HCT116 (cell line): ENCODE measurements around the gene USF2. TPM values are rescaled to one million over a fixed set of nuclear protein-coding genes. Genes with fewer than 3 reads are reported as not detected.

Experiments used
- ATAC-seq: fragments of 200-7000 bp; cut with Tn5 transposase; 2 replicates; pipeline ENCODE4 v1.9.1; 2020; ENCODE audit warnings: mild to moderate bottlenecking, moderate library complexity
- BruUV-seq: library from RNA; stranded (reverse); fragments of 400-500 nt; replicated peaks from 2 replicates; lab custom pipeline; 2021; lab: Mats Ljungman, UMichigan
- CTCF ChIA-PET: fragments of 300-600 bp; sonication (Branson Sonifier 250); formaldehyde crosslinking; loops from one replicate; lab custom pipeline; 2021; ENCODE audit warnings: antibody characterized with exemption; lab: Charles Lee
- POLR2A ChIA-PET: fragments of 300-600, 350-600 bp; sonication (Branson Sonifier 250); formaldehyde crosslinking; loops from one replicate; lab custom pipeline; 2021; ENCODE audit warnings: antibody characterized with exemption; lab: Charles Lee
- RAD21 ChIA-PET, 2 experiments: fragments of 300-600 bp; sonication (Branson Sonifier 250); formaldehyde crosslinking; loops; one replicate each; lab custom pipeline; 2023; ENCODE audit warnings: low total read pairs in 2 of 2; ENCODE audit not compliant: uncharacterized antibody in 2 of 2, unreplicated experiment in 2 of 2, low non-redundant PET in 1 of 2; lab: Charles Lee
- DNase-seq: peaks from one replicate; pipeline ENCODE4 v3.0.0-alpha.2; 2010; ENCODE audit warnings: low read depth, low spot score
- H2AFZ ChIP-seq: fragments of 200-600 bp; shearing (Covaris generic), sonication (generic); 2 replicates; pipeline ENCODE4 v1.6.1; 2017; ENCODE audit warnings: low read depth, mixed run types, mixed read lengths, antibody characterized with exemption, low read length; ENCODE audit not compliant: poor library complexity, severe bottlenecking
- H3K27ac ChIP-seq: 2 replicates; pipeline ENCODE4 v1.5.1; 2012; ENCODE audit warnings: low read depth, low read length
- H3K27me3 ChIP-seq: fragments of 200-600 bp; sonication (generic); 2 replicates; pipeline ENCODE4 v1.6.1; 2016; ENCODE audit warnings: mixed run types, low read length, mixed read lengths; ENCODE audit not compliant: insufficient read depth
- H3K36me3 ChIP-seq, 2 experiments: fragments of 200-500 bp in 1 of 2; fragments of 200-600 bp in 1 of 2; sonication (Bioruptor generic) in 1 of 2; sonication (generic) in 1 of 2; 2 replicates each; pipeline versions ENCODE4 v1.5.1 to v1.6.1; 2014 to 2016; ENCODE audit warnings: low read length in 2 of 2, inconsistent platforms in 1 of 2, mixed read lengths in 1 of 2, mixed run types in 1 of 2; ENCODE audit not compliant: insufficient read depth in 2 of 2, control insufficient read depth in 1 of 2
- H3K4me1 ChIP-seq, 2 experiments: fragments of 200-600 bp in 1 of 2; sonication (generic) in 1 of 2; 2 replicates each; pipeline versions ENCODE4 v1.5.1 to v1.6.1; 2012 to 2017; ENCODE audit warnings: low read length in 2 of 2, inconsistent platforms in 1 of 2, mild to moderate bottlenecking in 1 of 2, mixed read lengths in 1 of 2, mixed run types in 1 of 2, moderate library complexity in 1 of 2; ENCODE audit not compliant: insufficient read depth in 2 of 2, control insufficient read depth in 1 of 2
- H3K4me2 ChIP-seq: fragments of 200-600 bp; sonication (generic); 2 replicates; pipeline ENCODE4 v1.6.1; 2017; ENCODE audit warnings: mixed run types, low read length, mixed read lengths
- H3K4me3 ChIP-seq, 2 experiments: fragments of 200-600 bp in 1 of 2; sonication (generic) in 1 of 2; replicated peaks in 1 of 2; 2 replicates each; pipeline ENCODE4 v1.5.1; 2011 to 2016; ENCODE audit warnings: low read length in 2 of 2, control low read depth in 1 of 2, low read depth in 1 of 2, mild to moderate bottlenecking in 1 of 2, mixed read lengths in 1 of 2, mixed run types in 1 of 2
- H3K79me2 ChIP-seq: fragments of 200-600 bp; sonication (generic); 2 replicates; pipeline ENCODE4 v1.6.1; 2017; ENCODE audit warnings: mild to moderate bottlenecking, mixed run types, low read length, moderate library complexity, mixed read lengths; ENCODE audit not compliant: insufficient read depth
- H3K9ac ChIP-seq: fragments of 200-600 bp; sonication (generic); 2 replicates; pipeline ENCODE4 v1.6.1; 2016; ENCODE audit warnings: low read length, mixed read lengths
- H3K9me2 ChIP-seq: fragments of 200-600 bp; sonication (generic), shearing (Covaris generic); 2 replicates; pipeline ENCODE4 v1.6.1; 2017; ENCODE audit warnings: mixed run types, mild to moderate bottlenecking, moderate library complexity; ENCODE audit not compliant: insufficient read depth
- H3K9me3 ChIP-seq, 2 experiments: fragments of 200-500 bp in 1 of 2; fragments of 200-600 bp in 1 of 2; sonication (Bioruptor generic) in 1 of 2; sonication (generic) in 1 of 2; 2 replicates each; pipeline ENCODE4 v1.6.1; 2014 to 2017; ENCODE audit warnings: low read length in 2 of 2, mixed read lengths in 2 of 2, inconsistent platforms in 1 of 2, low read depth in 1 of 2, mild to moderate bottlenecking in 1 of 2, mixed run types in 1 of 2, moderate library complexity in 1 of 2; ENCODE audit not compliant: control insufficient read depth in 1 of 2, insufficient read depth in 1 of 2
- H4K20me1 ChIP-seq: fragments of 200-600 bp; sonication (generic), shearing (Covaris generic); 2 replicates; pipeline ENCODE4 v1.6.1; 2017; ENCODE audit warnings: mixed run types, mild to moderate bottlenecking, moderate library complexity; ENCODE audit not compliant: insufficient read depth
- ATF3 ChIP-seq: IDR thresholded peaks from 2 replicates; pipeline ENCODE4 v1.6.1; 2012
- CBX3 ChIP-seq: IDR thresholded peaks from 2 replicates; pipeline ENCODE4 v1.6.1; 2012; ENCODE audit warnings: low read depth
- CEBPB ChIP-seq: IDR thresholded peaks from 2 replicates; pipeline ENCODE4 v1.6.1; 2012; ENCODE audit warnings: low read depth
- CTCF ChIP-seq, 3 experiments: fragments of 200-600 bp in 1 of 3; sonication (generic) in 1 of 3; IDR thresholded peaks in 2 of 3; conservative IDR thresholded peaks in 1 of 3; 2 replicates each; pipeline ENCODE4 v1.5.1; 2012 to 2017; ENCODE audit warnings: low read depth in 2 of 3, low read length in 2 of 3, antibody characterized with exemption in 1 of 3, borderline replicate concordance in 1 of 3, control low read depth in 1 of 3, mild to moderate bottlenecking in 1 of 3, mixed read lengths in 1 of 3, mixed run types in 1 of 3, moderate library complexity in 1 of 3; ENCODE audit not compliant: insufficient read depth in 1 of 3
- EGR1 ChIP-seq: IDR thresholded peaks from 2 replicates; pipeline ENCODE4 v1.6.1; 2012; ENCODE audit warnings: low read depth
- ELF1 ChIP-seq: IDR thresholded peaks from 2 replicates; pipeline ENCODE4 v1.6.1; 2012; ENCODE audit warnings: low read depth, borderline replicate concordance
- EZH2 ChIP-seq: fragments of 200-600 bp; sonication (generic); IDR thresholded peaks from 2 replicates; pipeline ENCODE4 v1.6.1; 2017; ENCODE audit warnings: antibody characterized with exemption, mixed run types
- FOSL1 ChIP-seq: IDR thresholded peaks from 2 replicates; pipeline ENCODE4 v1.6.1; 2012; ENCODE audit warnings: low read depth
- MAX ChIP-seq: IDR thresholded peaks from 2 replicates; pipeline ENCODE4 v1.6.1; 2012
- POLR2A ChIP-seq: IDR thresholded peaks from 2 replicates; pipeline ENCODE4 v1.7.0; 2011; ENCODE audit warnings: borderline replicate concordance; ENCODE audit not compliant: insufficient read depth, insufficient read length; ENCODE audit errors: extremely low read depth
- POLR2AphosphoS5 ChIP-seq: IDR thresholded peaks from 2 replicates; pipeline ENCODE4 v1.6.1; 2011; ENCODE audit warnings: mild to moderate bottlenecking, low read depth, low read length, moderate library complexity
- RAD21 ChIP-seq: IDR thresholded peaks from 2 replicates; pipeline ENCODE4 v1.6.1; 2012; ENCODE audit warnings: low read depth, mild to moderate bottlenecking
- REST ChIP-seq: IDR thresholded peaks from 2 replicates; pipeline ENCODE4 v1.6.1; 2012; ENCODE audit warnings: low read depth
- SIN3A ChIP-seq: IDR thresholded peaks from 2 replicates; pipeline ENCODE4 v1.6.1; 2012; ENCODE audit warnings: low read depth
- SP1 ChIP-seq: IDR thresholded peaks from 2 replicates; pipeline ENCODE4 v1.6.1; 2012; ENCODE audit warnings: low read depth
- SRF ChIP-seq: IDR thresholded peaks from 2 replicates; pipeline ENCODE4 v1.6.1; 2012; ENCODE audit warnings: low read depth
- TCF7L2 ChIP-seq: IDR thresholded peaks from 2 replicates; pipeline ENCODE4 v1.7.0; 2011; ENCODE audit warnings: borderline replicate concordance, inconsistent platforms; ENCODE audit not compliant: insufficient read depth, insufficient read length; ENCODE audit errors: extremely low read depth
- ZBTB33 ChIP-seq: IDR thresholded peaks from 2 replicates; pipeline ENCODE4 v1.6.1; 2011; ENCODE audit warnings: mild to moderate bottlenecking, low read length, moderate library complexity; ENCODE audit not compliant: insufficient replicate concordance; ENCODE audit errors: extremely low read depth
- ZFX ChIP-seq: fragments of 450-650 bp; IDR thresholded peaks from 2 replicates; pipeline ENCODE4 v1.6.1; 2017
- ZNF274 ChIP-seq: fragments of 200-500 bp; sonication (Bioruptor generic); IDR thresholded peaks from 2 replicates; pipeline ENCODE4 v1.6.1; 2014; ENCODE audit warnings: mild to moderate bottlenecking, low read depth, low read length, inconsistent platforms
- intact Hi-C: fragments of 100-400 bp; cut with micrococcal nuclease; formaldehyde crosslinking; loops from 2 replicates; pipeline ENCODE4 v1.10.0; 2022
- total RNA-seq: library from RNA; stranded (reverse); gene quantifications from one replicate; pipeline ENCODE4 v1.2.1, GENCODE V29; 2021; ENCODE audit not compliant: unreplicated experiment

The USF2 gene
- total RNA-seq, 1 experiment from 2014 or later = 98.4 TPM

GRCh38 chr19:35295792-35296462, 27.2 kb downstream of the USF2 start:
- CTCF ChIA-PET = no interaction called here
- DNase-seq = no peak
- ATAC-seq = no peak
- intact Hi-C loops = no loop called here
- H3K4me1 ChIP-seq = peaks cover 0 to 1% of the 10 kb centered on the region in 2 experiments; a peak in 1 of 4 replicates
- no peak overlapping the region for H3K4me2 ChIP-seq
- POLR2A ChIA-PET = no interaction called here
- no TSS peak for BruUV-seq
- RAD21 ChIA-PET = no interaction called here
- TF ChIP-seq CEBPB = no peak
- no peak for TF ChIP-seq SRF
- TF ChIP-seq EZH2 = no peak
- no peak for TF ChIP-seq POLR2AphosphoS5
- TF ChIP-seq ZBTB33 = no peak
- TF ChIP-seq FOSL1 = no peak
- TF ChIP-seq EGR1 = no peak
- no peak for TF ChIP-seq ZFX
- TF ChIP-seq ELF1 = no peak
- no peak for TF ChIP-seq POLR2A
- no peak for TF ChIP-seq ZNF274
- TF ChIP-seq SP1 = no peak
- TF ChIP-seq ATF3 = no peak
- no peak for TF ChIP-seq MAX
- no peak for TF ChIP-seq SIN3A
- no peak for TF ChIP-seq TCF7L2
- TF ChIP-seq REST = no peak
- no peak for TF ChIP-seq CBX3
- no peak for TF ChIP-seq CTCF (IDR thresholded peaks at IDR 0.05 in 2 of 3, conservative IDR thresholded peaks at IDR 0.05 in 1 of 3; ENCODE audit: borderline replicate concordance in 1 of 3, insufficient read depth in 1 of 3, low read depth in 2 of 3, low read length in 2 of 3)
- TF ChIP-seq RAD21 = no peak
- TF ChIP-seq, all 23 proteins: peak for 0
- H4K20me1 ChIP-seq = no peaks in the 10 kb centered on the region
- H3K27me3 ChIP-seq = no peaks in the 10 kb centered on the region
- H2AFZ ChIP-seq = no peak overlapping the region
- H3K36me3 ChIP-seq = no peaks in the 10 kb centered on the region
- H3K9me2 ChIP-seq = no peaks in the 10 kb centered on the region
- H3K9me3 ChIP-seq = peaks cover 0 to 6% of the 10 kb centered on the region in 2 experiments; a peak in 1 of 4 replicates
- H3K27ac ChIP-seq = no peak overlapping the region
- H3K9ac ChIP-seq = no peak overlapping the region
- H3K79me2 ChIP-seq = no peaks in the 10 kb centered on the region
- H3K4me3 ChIP-seq = no peak overlapping the region
